K562 (cell line): ENCODE data around the gene TPD52L1. TPM values are rescaled to one million over a fixed set of nuclear protein-coding genes. Genes with fewer than 3 reads are reported as not detected.

ENCODE experiments used
- ATAC-seq: fragments of 200-7000 bp; cut with Tn5 transposase; 3 replicates; pipeline ENCODE4 v1.9.1; 2020; ENCODE audit warnings: moderate library complexity
- BruUV-seq: library from RNA; stranded (reverse); fragments of 400-500 nt; replicated peaks from 2 replicates; lab custom pipeline; 2021; lab: Mats Ljungman, UMichigan
- CTCF ChIA-PET: fragments of 300-600 bp; formaldehyde crosslinking; extraction: SDS; loops from one replicate; lab custom pipeline; 2021; ENCODE audit warnings: low intra/inter-chr PET ratio; lab: Yijun Ruan, JAX
- POLR2A ChIA-PET: fragments of 300-600, 350-650 bp; sonication (Branson Sonifier 250); formaldehyde crosslinking; extraction: SDS; loops from one replicate; lab custom pipeline; 2021; ENCODE audit warnings: antibody characterized with exemption, inconsistent platforms; lab: Yijun Ruan, JAX
- DNase-seq, 4 experiments: peaks; one replicate each; pipeline versions ENCODE4 v3.0.0 to v3.0.0-alpha.2; 2011 to 2018; ENCODE audit warnings: low spot score in 3 of 4, mixed read lengths in 3 of 4; ENCODE audit errors: extremely low read depth in 1 of 4
- FAIRE-seq: peaks from 2 replicates; lab custom pipeline; 2011; peaks lifted over from hg19 to GRCh38; lab: Jason Lieb, UNC
- H2AFZ ChIP-seq: 2 replicates; pipeline ENCODE4 v1.6.0; 2011; ENCODE audit warnings: low read depth, low read length, control low read depth, inconsistent platforms
- H3K27ac ChIP-seq: fragments of 200-600 bp; 3 replicates; pipeline ENCODE4 v1.8.0; 2011; ENCODE audit warnings: low read depth, mild to moderate bottlenecking, control low read depth, inconsistent platforms, low read length, moderate library complexity, mixed read lengths; ENCODE audit errors: extremely low read depth
- H3K27me3 ChIP-seq, 2 experiments: fragments of 300-600 bp in 1 of 2; 2 replicates in 1 of 2; 3 replicates in 1 of 2; pipeline versions ENCODE4 v1.6.0 to v1.8.0; 2011; ENCODE audit warnings: inconsistent platforms in 2 of 2, low read length in 2 of 2, mild to moderate bottlenecking in 1 of 2, mixed read lengths in 1 of 2, moderate library complexity in 1 of 2; ENCODE audit not compliant: control insufficient read depth in 2 of 2, insufficient read depth in 2 of 2
- H3K36me3 ChIP-seq: fragments of 300-600 bp; 3 replicates; pipeline ENCODE4 v1.8.0; 2011; ENCODE audit warnings: mild to moderate bottlenecking, low read length, inconsistent platforms; ENCODE audit not compliant: control insufficient read depth, insufficient read depth
- H3K4me1 ChIP-seq, 2 experiments: fragments of 200-600 bp in 1 of 2; replicated peaks in 1 of 2; 2 replicates in 1 of 2; 3 replicates in 1 of 2; pipeline versions ENCODE4 v1.5.1 to v1.8.0; 2011; ENCODE audit warnings: inconsistent platforms in 2 of 2, low read length in 2 of 2, mild to moderate bottlenecking in 1 of 2, mixed read lengths in 1 of 2, moderate library complexity in 1 of 2; ENCODE audit not compliant: control insufficient read depth in 2 of 2, insufficient read depth in 2 of 2
- H3K4me2 ChIP-seq: 2 replicates; pipeline ENCODE4 v1.6.1; 2011; ENCODE audit warnings: low read length, control low read depth, inconsistent platforms, mixed read lengths; ENCODE audit not compliant: insufficient read depth
- H3K4me3 ChIP-seq: fragments of 200-600 bp; sonication (generic), shearing (Covaris generic); 2 replicates; pipeline ENCODE4 v1.5.1; 2016; ENCODE audit warnings: control low read depth, inconsistent platforms
- H3K79me2 ChIP-seq: fragments of 200-600 bp; 3 replicates; pipeline ENCODE4 v1.8.0; 2011; ENCODE audit warnings: low read length, inconsistent platforms; ENCODE audit not compliant: control insufficient read depth, insufficient read depth
- H3K9ac ChIP-seq, 2 experiments: 2 replicates each; pipeline versions ENCODE4 v1.6.0 to v1.6.1; 2011; ENCODE audit warnings: low read depth in 2 of 2, low read length in 2 of 2, control low read depth in 1 of 2, inconsistent platforms in 1 of 2, mild to moderate bottlenecking in 1 of 2, mixed read lengths in 1 of 2; ENCODE audit not compliant: insufficient read depth in 1 of 2
- H3K9me1 ChIP-seq: one replicate; pipeline ENCODE4 v1.6.0; 2011; ENCODE audit warnings: inconsistent platforms, mild to moderate bottlenecking, low read length, moderate library complexity; ENCODE audit not compliant: control insufficient read depth, insufficient read depth
- H3K9me3 ChIP-seq: replicated peaks from 2 replicates; pipeline ENCODE4 v1.5.1; 2011; ENCODE audit warnings: low read depth, low read length, inconsistent platforms; ENCODE audit not compliant: control insufficient read depth, insufficient read depth
- H4K20me1 ChIP-seq: replicated peaks from 2 replicates; pipeline ENCODE4 v1.6.1; 2011; ENCODE audit warnings: low read length, inconsistent platforms, mixed read lengths; ENCODE audit not compliant: control insufficient read depth, insufficient read depth
- ESRRA ChIP-seq: fragments of 450-650 bp; IDR thresholded peaks from 2 replicates; pipeline ENCODE4 v1.6.1; 2014; ENCODE audit warnings: low read depth, mild to moderate bottlenecking, moderate library complexity, borderline replicate concordance
- ETV6 ChIP-seq, 3 experiments: fragments of 150-350 bp in 1 of 3; sonication (generic) in 1 of 3; formaldehyde crosslinking in 1 of 3; IDR thresholded peaks; 2 replicates each; pipeline versions ENCODE4 v1.6.1 to v1.8.0; 2014 to 2022; ENCODE audit warnings: borderline replicate concordance in 2 of 3, low read depth in 2 of 3, antibody characterized with exemption in 1 of 3, low read length in 1 of 3, mild to moderate bottlenecking in 1 of 3, missing genetic modification reagents in 1 of 3
- PHF8 ChIP-seq: fragments of 200-600 bp; sonication (generic); IDR thresholded peaks from 2 replicates; pipeline ENCODE4 v1.6.1; 2012; ENCODE audit warnings: mixed run types, mild to moderate bottlenecking, inconsistent platforms, low read length, moderate library complexity, borderline replicate concordance
- TBL1XR1 ChIP-seq, 2 experiments: IDR thresholded peaks; 2 replicates each; pipeline ENCODE4 v1.6.1; 2012; ENCODE audit warnings: improper control_type of control experiment in 2 of 2, low read length in 2 of 2, mild to moderate bottlenecking in 1 of 2
- ZNF589 ChIP-seq: fragments of 200-800 bp; sonication (Bioruptor generic); IDR thresholded peaks from 2 replicates; pipeline ENCODE4 v1.6.1; 2016; ENCODE audit warnings: low read depth, missing genetic modification characterization, missing compliant biosample characterization
- WGBS: fragments of 100-300 bp; shearing (Covaris generic); methylation state at CpG from one replicate; pipeline ENCODE4 v1.1.6; 2016; ENCODE audit warnings: low coverage, mixed read lengths; ENCODE audit not compliant: insufficient coverage; ENCODE audit errors: missing lambda C conversion rate; 5-methylcytosine and 5-hydroxymethylcytosine counted together
- in situ Hi-C: fragments of 300-500 bp; cut with MboI; formaldehyde crosslinking; loops from 4 replicates; pipeline ENCODE4 v1.15.0; 2018; ENCODE audit warnings: inconsistent platforms, mixed read lengths
- intact Hi-C: fragments of 100-400 bp; cut with micrococcal nuclease; formaldehyde crosslinking; loops from 2 replicates; pipeline ENCODE4 v1.14.2; 2022
- polyA plus RNA-seq, 8 experiments: library from polyadenylated mRNA; depleted of rRNA in 4 of 8; stranded (reverse) in 5 of 8; unstranded in 3 of 8; fragments of >200 nt; fragmentation: Nextera tagmentation in 2 of 8; fragmentation: Illumina TruSeq in 1 of 8; extraction: Ambion mirVana in 2 of 8; extraction: Trizol in 1 of 8; gene quantifications; 2 replicates each; pipeline versions ENCODE4 v1.2.1 to v1.2.3, GENCODE V29; 2011 to 2014; ENCODE audit warnings: inconsistent platforms in 1 of 8, missing spikeins in 1 of 8
- total RNA-seq, 7 experiments: library from RNA; depleted of rRNA in 6 of 7; stranded (reverse); fragments of >200 nt in 6 of 7; fragmentation: Illumina TruSeq in 2 of 7; extraction: Trizol in 2 of 7; gene quantifications; 2 replicates each; pipeline versions ENCODE4 v1.2.1 to v1.2.3, GENCODE V29; 2011 to 2021; ENCODE audit warnings: low replicate concordance in 1 of 7
- TF ChIP-seq, protein P1 (sequence below): fragments of 450-650 bp; IDR thresholded peaks from 2 replicates; pipeline ENCODE4 v1.6.1; 2018; ENCODE audit not compliant: partially characterized antibody

TPD52L1 gene
- total and polyA plus RNA-seq, 9 of the 15 experiments (the other 6 are each of a cell fraction or from before 2014, with no cell fraction given): 12.9 to 149 (median 75.7) TPM

DNA sequence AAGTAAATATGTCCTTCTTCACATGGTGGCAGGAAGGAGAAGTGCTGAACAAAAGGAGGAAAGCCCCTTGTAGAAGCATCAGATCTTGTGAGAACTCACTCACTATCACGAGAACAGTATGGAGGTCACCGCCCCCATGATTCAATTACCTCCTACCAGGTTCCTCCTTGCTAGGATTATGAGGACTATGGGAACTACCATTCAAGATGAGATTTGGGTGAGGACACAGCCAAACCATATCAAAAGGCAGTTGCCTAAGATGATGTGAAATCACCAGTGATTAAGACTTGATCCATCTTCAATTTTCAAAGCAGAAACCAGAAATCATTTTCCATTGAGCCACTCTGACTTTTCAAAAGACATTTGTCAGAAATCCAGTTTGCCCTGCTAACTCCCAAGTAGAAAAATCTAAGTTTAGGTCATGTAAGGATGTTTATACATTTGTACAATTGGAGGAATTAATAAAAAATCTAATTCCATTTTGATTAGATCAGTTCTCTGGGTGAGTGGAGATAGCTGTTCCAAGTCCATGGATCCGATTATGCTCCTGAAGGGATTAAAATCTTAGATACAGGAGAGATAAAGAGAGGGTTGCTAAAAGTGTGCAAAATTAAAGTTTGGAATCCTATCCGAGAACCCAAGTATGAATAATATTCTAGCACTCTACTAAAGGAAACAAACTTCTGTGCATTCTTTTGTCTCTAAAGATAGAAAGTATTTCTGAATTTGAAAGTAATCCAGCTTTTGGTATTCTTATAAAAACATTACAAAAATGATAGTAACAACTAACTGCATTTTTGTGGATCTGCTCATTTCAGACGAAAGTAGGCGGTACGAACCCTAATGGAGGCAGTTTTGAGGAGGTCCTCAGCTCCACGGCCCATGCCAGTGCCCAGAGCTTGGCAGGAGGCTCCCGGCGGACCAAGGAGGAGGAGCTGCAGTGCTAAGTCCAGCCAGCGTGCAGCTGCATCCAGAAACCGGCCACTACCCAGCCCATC, 108.7 kb downstream of the TPD52L1 start:
- FAIRE-seq (no peak), DNase-seq (no peak), ATAC-seq (no peak)
- in situ Hi-C loops: no loop called here
- no peak for TF ChIP-seq TBL1XR1 (IDR thresholded peaks at IDR 0.05; ENCODE audit: low read length in 2 of 2)
- TF ChIP-seq ZNF589 (CRISPR knock-in tag): no peak
- TF ChIP-seq ETV6 (IDR thresholded peaks at IDR 0.05; ENCODE audit: borderline replicate concordance in 1 of 2, low read depth in 2 of 2, low read length in 1 of 2): no peak
- TF ChIP-seq ETV6 (CRISPR knock-in tag; IDR thresholded peaks at IDR 0.05; ENCODE audit: borderline replicate concordance): no peak
- no peak for TF ChIP-seq PHF8
- TF ChIP-seq, protein P1, sequence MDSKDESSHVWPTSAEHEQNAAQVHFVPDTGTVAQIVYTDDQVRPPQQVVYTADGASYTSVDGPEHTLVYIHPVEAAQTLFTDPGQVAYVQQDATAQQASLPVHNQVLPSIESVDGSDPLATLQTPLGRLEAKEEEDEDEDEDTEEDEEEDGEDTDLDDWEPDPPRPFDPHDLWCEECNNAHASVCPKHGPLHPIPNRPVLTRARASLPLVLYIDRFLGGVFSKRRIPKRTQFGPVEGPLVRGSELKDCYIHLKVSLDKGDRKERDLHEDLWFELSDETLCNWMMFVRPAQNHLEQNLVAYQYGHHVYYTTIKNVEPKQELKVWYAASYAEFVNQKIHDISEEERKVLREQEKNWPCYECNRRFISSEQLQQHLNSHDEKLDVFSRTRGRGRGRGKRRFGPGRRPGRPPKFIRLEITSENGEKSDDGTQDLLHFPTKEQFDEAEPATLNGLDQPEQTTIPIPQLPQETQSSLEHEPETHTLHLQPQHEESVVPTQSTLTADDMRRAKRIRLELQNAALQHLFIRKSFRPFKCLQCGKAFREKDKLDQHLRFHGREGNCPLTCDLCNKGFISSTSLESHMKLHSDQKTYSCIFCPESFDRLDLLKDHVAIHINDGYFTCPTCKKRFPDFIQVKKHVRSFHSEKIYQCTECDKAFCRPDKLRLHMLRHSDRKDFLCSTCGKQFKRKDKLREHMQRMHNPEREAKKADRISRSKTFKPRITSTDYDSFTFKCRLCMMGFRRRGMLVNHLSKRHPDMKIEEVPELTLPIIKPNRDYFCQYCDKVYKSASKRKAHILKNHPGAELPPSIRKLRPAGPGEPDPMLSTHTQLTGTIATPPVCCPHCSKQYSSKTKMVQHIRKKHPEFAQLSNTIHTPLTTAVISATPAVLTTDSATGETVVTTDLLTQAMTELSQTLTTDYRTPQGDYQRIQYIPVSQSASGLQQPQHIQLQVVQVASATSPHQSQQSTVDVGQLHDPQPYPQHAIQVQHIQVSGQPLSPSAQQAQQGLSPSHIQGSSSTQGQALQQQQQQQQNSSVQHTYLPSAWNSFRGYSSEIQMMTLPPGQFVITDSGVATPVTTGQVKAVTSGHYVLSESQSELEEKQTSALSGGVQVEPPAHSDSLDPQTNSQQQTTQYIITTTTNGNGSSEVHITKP: peak; percentile 92
- no peak for TF ChIP-seq ESRRA
- no peak overlapping the region for H3K4me3 ChIP-seq
- no peaks in the 10 kb centered on the region for H3K27me3 ChIP-seq
- no peaks in the 10 kb centered on the region for H3K9me3 ChIP-seq
- no peaks in the 10 kb centered on the region for H4K20me1 ChIP-seq
- WGBS: 79% methylated on average over 12 of the region's 12 CpGs
- H3K36me3 ChIP-seq: peaks cover 13% of the 10 kb centered on the region; the same call in 2 of the 3 replicates
- H3K79me2 ChIP-seq: no peaks in the 10 kb centered on the region
- H3K27ac ChIP-seq: no peak overlapping the region
- no peaks in the 10 kb centered on the region for H3K9me1 ChIP-seq
- H2AFZ ChIP-seq: no peak overlapping the region
- ChIA-PET POLR2A (interaction anchor here (0.8 kb wide), 1 partner anchor 9 kb away, joined by 3 read pairs; no protein-coding TSS in a partner anchor), CTCF (no interaction called here)
- no TSS peak for BruUV-seq
- no peak overlapping the region for H3K9ac ChIP-seq
- intact Hi-C loops: loop anchor here (10.0 kb wide), 1 partner anchor 108 kb away; the partner anchor contains the start of gene TPD52L1
- H3K4me2 ChIP-seq: no peak overlapping the region
- H3K4me1 ChIP-seq: no peaks in the 10 kb centered on the region
